Measurements from ENCODE around the gene MORC2. TPM values are rescaled to one million over a fixed set of nuclear protein-coding genes. Genes with fewer than 3 reads are reported as not detected.

MORC2 gene
- total RNA-seq, 1 donor from 2014 or later, result 19.3 TPM

DNA sequence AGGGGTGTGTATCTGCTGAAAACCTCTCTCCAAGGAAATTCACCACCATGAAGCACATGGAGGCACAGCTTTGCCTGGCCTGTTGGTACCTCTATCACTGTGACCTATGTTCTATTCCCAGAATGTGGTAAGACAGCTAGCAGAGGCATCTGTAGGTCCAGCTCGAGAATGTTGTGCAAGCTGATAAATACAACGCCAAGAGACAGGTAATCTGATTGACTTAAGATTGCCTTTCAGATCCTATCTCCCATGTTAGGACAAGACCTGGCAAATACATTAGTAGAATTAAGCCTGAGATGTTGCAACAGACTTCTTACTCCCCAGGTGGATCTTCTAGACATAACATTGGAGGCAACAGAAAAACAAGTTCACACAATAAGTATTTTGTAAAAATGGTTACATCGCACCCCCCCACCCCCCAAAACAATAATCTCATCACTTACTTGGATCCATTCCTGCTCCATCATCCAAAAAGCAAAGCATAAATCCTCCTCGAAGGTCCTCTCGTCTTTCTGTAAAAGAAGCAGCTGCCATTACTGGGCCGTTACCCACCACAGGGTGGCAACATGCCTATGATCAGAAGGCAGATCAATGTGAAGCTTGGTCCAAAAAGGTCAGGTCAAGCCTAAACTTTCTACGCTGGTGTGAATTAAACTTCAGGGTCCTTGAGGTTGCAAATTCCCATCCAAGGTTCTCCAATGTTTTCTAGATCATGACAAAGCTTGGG, 18.5 kb downstream of the MORC2 start:
- no peaks in the 10 kb centered on the region for H3K27me3 ChIP-seq (ENCODE audit: low read depth)
- ATAC-seq, result no peak
- H3K4me3 ChIP-seq, result no peak overlapping the region
- no peak overlapping the region for H3K27ac ChIP-seq
- no peak for DNase-seq
- TF ChIP-seq, protein P1, sequence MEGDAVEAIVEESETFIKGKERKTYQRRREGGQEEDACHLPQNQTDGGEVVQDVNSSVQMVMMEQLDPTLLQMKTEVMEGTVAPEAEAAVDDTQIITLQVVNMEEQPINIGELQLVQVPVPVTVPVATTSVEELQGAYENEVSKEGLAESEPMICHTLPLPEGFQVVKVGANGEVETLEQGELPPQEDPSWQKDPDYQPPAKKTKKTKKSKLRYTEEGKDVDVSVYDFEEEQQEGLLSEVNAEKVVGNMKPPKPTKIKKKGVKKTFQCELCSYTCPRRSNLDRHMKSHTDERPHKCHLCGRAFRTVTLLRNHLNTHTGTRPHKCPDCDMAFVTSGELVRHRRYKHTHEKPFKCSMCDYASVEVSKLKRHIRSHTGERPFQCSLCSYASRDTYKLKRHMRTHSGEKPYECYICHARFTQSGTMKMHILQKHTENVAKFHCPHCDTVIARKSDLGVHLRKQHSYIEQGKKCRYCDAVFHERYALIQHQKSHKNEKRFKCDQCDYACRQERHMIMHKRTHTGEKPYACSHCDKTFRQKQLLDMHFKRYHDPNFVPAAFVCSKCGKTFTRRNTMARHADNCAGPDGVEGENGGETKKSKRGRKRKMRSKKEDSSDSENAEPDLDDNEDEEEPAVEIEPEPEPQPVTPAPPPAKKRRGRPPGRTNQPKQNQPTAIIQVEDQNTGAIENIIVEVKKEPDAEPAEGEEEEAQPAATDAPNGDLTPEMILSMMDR (IDR thresholded peaks at IDR 0.05), result no peak
- intact Hi-C loops (cut with DNase I), result loop anchor here (10.0 kb wide), 1 partner anchor 135 kb away; the partner anchor contains the start of gene SMTN
- no peaks in the 10 kb centered on the region for H3K9me3 ChIP-seq
- peaks cover 12% of the 10 kb centered on the region for H3K4me1 ChIP-seq
- H3K36me3 ChIP-seq, result peaks cover 83% of the 10 kb centered on the region

DNA sequence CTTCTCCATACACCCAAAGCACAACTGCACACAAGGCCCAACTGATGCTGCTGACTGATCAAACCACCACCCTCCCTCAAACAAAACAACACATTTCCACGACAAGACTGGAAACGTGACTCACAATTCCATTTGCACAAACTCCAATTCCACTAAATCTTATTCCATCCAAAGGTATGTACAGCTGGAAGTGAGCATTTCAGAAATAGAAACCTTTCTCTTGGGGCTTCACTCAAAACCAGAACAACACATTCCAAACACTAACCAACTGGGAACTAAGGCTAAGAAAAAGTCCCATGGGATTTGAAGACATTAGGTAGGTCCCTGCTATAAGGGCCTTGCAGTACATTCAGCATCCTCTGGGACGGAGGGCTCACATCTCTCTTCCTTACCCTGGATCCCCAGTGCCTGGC, 19.6 kb downstream of the MORC2 start:
- Histone ChIP-seq H3K36me3 (peaks cover 83% of the 10 kb centered on the region), H3K27ac (no peak overlapping the region)

DNA sequence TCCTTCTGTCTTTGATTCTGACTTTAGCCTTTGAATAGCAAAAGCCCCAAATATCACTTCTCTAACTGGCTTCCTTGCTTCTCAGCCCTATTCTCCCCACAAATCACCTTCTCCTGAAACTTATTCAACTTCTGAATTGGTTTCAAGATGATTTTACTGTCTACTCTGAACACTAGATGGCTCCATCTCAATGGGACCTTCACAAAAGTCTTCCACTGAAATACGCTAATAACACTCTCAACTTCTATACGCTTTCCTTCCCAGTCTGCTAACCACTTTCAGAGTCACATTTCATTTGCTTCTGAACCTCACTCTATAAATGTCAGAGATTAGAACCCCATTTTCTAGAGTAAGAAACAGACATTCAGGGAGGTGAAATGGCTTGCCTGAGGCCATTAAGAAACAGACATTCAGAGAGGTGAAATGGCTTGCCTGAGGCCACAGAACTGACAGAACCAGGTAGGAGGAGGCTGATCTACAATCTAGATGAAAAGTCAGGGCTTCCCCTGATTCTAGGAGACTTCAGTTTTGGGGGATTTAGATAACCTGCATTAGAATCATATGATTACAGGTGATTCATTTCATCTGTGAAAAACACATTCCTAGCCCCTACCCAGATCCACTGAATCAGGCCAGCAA, 20.6 kb downstream of the MORC2 start:
- Histone ChIP-seq H3K27ac (no peak overlapping the region), H3K4me3 (no peak overlapping the region), H3K36me3 (peaks cover 83% of the 10 kb centered on the region), H3K4me1 (peaks cover 12% of the 10 kb centered on the region), H3K27me3 (ENCODE audit: low read depth) (no peaks in the 10 kb centered on the region), H3K9me3 (no peaks in the 10 kb centered on the region)
- ATAC-seq (peak; percentile 27 to 58), DNase-seq (no peak)
- intact Hi-C loops (cut with DNase I), result loop anchor here (10.0 kb wide), 1 partner anchor 137 kb away; the partner anchor contains the start of gene SMTN
- TF ChIP-seq, protein P1 (IDR thresholded peaks at IDR 0.05), result peak; percentile 51

More for the DNA sequence above, 19.6 kb downstream of the MORC2 start:
- Histone ChIP-seq H3K4me1 (peaks cover 12% of the 10 kb centered on the region), H3K9me3 (no peaks in the 10 kb centered on the region), H3K4me3 (no peak overlapping the region), H3K27me3 (ENCODE audit: low read depth) (no peaks in the 10 kb centered on the region)
- TF ChIP-seq, protein P1 (IDR thresholded peaks at IDR 0.05), result no peak
- DNase-seq, result no peak
- no peak for ATAC-seq
- intact Hi-C loops (cut with DNase I), result loop anchor here (10.0 kb wide), 1 partner anchor 136 kb away; the partner anchor contains the start of gene SMTN

DNA sequence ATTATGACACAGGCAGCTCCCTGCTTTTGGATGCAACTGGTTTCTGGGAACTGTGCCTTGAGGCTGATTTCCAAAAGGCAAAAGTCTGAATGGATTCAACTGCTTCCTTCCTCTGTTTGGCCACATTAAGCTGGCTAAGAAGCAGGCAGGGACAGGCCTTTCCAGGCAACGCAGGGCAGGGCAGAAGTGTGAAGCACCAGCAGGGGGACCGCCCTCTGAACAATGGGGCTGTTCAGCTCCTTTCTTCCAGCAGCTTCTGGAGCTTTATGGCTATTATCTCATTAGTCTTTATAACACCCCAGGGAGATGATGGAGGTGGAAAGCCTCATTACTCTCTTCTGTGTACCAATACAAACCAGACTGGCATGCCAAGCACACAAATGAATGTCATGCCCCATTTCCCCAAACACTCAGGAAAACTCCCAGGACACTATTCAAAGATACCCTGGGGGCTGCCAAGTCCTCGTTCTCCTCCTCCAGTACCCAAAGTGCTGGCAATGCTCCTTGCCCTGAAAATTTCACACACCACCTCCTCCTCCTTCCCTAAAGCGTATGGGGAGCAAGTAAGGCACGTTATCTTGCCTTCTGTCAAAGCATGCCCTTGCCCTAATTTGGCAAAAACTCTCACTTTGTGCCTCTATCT, 21.3 kb downstream of the MORC2 start:
- H3K4me3 ChIP-seq, result no peak overlapping the region
- H3K4me1 ChIP-seq, result peaks cover 12% of the 10 kb centered on the region
- TF ChIP-seq, protein P1 (IDR thresholded peaks at IDR 0.05), result no peak
- intact Hi-C loops (cut with DNase I), result loop anchor here (10.0 kb wide), 1 partner anchor 138 kb away; the partner anchor contains the start of gene SMTN
- H3K36me3 ChIP-seq, result peaks cover 88% of the 10 kb centered on the region
- no peak for ATAC-seq
- H3K27me3 ChIP-seq (ENCODE audit: low read depth), result no peaks in the 10 kb centered on the region
- no peaks in the 10 kb centered on the region for H3K9me3 ChIP-seq
- no peak for DNase-seq
- no peak overlapping the region for H3K27ac ChIP-seq

DNA sequence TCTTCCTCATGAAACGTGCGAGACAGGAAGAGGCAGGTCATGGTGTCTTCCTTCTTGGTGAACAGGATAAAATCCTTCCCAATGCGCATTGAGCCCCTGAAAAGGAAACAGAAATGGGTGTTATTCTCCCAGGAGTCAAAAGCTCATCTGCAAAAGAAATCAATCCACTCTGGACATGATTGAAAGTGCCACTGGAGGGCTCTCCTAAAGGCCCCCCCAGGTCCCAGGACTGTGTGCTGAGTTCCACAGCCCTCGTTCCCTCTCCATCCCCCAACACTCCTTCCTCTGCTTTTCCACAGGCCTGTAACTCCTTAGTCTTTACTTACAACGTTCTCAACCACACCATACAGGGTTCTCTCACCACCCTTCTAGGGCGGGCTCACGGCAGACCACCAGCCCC, 22.2 kb downstream of the MORC2 start:
- intact Hi-C loops (cut with DNase I), result loop anchor here (10.0 kb wide), 1 partner anchor 138 kb away; the partner anchor contains the start of gene SMTN
- H3K27ac ChIP-seq, result no peak overlapping the region
- H3K4me1 ChIP-seq, result peaks cover 12% of the 10 kb centered on the region
- peaks cover 96% of the 10 kb centered on the region for H3K36me3 ChIP-seq
- H3K4me3 ChIP-seq, result no peak overlapping the region
- no peaks in the 10 kb centered on the region for H3K27me3 ChIP-seq (ENCODE audit: low read depth)
- ATAC-seq (no peak), DNase-seq (no peak)
- no peaks in the 10 kb centered on the region for H3K9me3 ChIP-seq
- TF ChIP-seq, protein P1 (IDR thresholded peaks at IDR 0.05), result no peak

Measured in lower lobe of right lung (tissue), 2 donors.